NOMO-1 treated with dmso at 0.1 percent for 144 hours (cell line): ENCODE data around the gene OR10J1.
"Not testable (repeated sequence)": the region's sequence is repeated elsewhere in the genome, so short reads cannot be mapped to it uniquely, and the experiment has no call there.

Experiments
- DNase-seq: peaks from one replicate; lab custom pipeline; 2025; ENCODE audit not compliant: unreplicated experiment; lab: John Stamatoyannopoulos, UW

Gene OR10J1, protein sequence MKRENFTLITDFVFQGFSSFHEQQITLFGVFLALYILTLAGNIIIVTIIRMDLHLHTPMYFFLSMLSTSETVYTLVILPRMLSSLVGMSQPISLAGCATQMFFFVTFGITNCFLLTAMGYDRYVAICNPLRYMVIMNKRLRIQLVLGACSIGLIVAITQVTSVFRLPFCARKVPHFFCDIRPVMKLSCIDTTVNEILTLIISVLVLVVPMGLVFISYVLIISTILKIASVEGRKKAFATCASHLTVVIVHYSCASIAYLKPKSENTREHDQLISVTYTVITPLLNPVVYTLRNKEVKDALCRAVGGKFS

DNA sequence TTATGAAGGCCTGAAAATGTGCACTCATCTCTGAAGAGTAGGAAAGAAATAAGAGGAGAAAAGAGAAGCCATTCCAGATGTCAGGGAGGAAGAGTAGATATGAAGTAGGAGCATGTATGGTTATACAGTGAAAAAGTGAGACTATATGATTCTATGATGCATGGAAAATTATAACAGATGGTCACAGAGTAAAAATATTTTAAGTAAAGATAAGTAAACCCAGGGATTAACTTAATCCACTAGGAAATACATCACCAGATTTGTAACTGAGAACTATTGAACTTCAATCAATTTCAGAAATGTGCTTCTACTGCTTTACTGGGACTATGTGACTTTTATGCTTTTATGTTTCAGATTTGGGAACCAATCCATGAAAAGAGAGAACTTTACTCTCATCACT, at the start of gene OR10J1:
TSS of gene OR10J1 (plus strand) at position 301 of the 400 bp plus-strand sequence. CDS start at position 371, 70 bp downstream.
- no peak for DNase-seq

DNA sequence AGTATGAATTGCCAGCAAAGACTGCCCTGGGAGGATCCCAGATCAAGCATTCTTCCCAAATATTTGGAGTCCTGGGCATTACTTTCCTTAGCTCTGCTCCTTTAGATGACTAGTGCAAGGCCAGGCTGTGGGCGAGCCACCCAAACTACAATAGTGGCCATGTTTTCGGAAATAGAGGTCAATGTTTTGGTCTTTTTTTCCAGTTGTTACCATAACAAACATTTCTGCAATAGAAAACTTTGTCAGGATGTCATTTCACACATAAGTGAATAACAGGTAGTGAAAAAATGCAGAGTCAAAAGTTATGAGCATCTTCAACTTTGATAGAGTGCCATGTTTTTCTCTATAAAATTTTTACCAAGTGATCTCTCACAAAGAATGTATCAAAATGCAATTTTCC, 32.7 kb upstream of the OR10J1 start:
- no peak for DNase-seq

DNA sequence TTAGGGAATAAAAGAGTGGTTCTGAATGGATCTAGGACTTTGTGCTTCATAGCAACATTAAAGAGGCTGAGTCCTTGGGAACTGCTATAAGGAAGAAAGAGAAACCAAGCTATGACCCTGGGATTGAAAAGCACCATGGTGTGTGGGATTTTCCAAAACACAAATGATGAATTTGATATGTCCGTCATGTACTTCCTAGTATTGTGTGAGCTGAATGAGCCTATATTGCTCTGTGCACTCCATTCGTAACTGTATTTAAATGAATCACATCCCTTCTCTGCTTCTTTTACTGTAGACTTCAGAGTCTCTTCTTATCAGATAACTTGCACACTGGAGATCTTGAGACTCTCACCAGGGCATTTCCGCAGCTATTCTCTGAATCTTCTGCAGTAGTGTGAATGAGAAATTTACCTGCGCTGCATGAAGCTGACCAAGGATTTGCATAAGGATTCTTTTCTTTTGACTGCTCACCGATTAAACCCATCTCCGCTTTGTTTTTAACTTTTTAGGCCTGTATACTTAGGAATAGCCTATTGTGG, 30.6 kb upstream of the OR10J1 start:
- no peak for DNase-seq

DNA sequence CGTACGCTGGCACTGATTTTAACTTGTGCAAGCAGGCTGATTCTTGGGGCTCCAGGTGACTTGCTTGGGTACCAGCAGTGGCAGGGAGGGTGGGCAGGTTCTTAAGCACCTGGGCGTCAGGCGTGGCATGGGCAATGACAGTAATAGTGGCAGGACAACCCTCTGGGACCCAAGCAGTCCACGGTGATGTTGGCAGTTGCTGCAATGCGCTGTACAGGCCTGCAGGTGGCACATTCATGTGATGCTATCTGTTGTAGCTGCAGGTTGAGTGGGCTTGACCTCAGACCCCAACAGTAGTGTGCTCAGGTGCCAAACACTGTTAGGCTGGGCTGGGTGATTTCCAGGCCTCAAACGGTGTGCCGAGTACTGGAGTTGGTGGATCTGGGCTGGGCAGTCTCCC, 17.7 kb upstream of the OR10J1 start:
- DNase-seq = no peak

DNA sequence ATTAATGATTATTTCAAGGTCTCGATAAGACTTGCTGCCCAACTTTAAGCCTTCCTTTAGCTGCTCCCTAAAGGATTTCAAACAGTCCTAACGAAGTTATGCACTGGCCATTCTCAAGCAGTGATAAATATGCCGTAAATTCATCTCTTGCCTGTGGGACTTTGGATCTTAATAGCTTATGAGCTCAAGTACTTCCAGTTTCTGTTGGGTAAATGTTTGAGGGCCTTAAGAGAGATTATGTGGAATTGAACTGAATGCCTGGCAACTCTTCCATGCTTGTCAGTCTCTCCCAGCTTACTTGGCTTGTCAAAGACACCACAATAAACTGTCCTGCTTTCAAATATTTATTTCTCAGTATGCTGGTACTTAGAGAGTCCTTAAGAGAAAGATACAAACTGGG, 11.0 kb upstream of the OR10J1 start:
- DNase-seq = no peak

DNA sequence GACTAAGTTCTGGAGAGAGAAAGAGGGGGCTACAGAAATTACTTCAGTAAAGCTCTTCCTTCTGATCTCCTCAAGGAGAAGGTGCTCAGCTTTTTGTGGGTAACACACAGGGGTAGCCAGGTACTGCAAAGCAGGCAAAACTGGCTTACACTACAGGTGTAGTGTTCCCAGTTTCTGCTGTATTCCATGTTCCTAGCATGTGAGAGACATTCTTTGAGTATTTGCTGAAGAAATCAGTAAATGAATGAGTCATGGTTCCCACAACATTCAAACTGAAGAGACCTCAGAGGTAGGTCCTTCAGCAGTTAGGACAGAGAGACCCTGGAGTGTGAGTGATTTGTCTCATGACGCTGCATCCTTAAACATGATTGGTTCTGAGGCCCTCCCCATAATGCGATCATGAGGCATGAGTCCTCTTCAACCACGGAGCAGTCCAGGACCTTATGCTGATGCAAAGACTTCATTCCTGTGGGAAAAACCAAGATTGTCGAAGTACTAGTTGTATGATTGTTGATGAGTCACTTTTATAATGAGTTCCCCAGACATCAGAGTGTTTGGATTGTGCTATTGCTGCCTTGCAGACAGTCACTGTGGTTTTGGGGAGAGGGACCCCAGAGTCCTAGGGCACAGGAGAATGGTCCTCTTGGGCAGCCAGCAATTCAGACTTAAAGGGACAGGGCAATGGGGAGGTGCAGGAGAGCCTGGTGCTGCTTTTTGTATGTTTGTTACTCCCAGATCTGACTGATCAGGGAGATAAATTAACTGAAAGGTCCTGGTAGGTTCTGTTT, 10.3 kb upstream of the OR10J1 start:
- DNase-seq = no peak

DNA sequence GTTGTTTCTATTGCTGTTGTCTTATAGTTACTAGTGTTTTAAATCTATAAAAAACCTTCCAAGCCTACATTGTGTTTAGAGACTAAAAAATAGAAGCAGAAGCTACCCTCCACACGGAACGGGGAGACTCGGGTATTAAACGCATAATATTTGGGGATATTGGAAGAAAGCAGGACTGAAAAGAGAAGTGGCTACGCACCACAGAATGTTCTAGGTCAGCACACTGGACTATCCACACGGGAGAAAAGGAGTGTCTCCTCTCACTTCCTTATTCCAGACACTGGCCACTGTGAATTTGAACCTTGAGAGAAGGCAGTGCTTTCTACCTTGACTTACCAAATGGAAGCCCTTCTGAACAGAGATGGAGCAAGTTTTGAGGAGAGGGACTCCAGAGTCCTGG, 8.5 kb upstream of the OR10J1 start:
- no peak for DNase-seq

DNA sequence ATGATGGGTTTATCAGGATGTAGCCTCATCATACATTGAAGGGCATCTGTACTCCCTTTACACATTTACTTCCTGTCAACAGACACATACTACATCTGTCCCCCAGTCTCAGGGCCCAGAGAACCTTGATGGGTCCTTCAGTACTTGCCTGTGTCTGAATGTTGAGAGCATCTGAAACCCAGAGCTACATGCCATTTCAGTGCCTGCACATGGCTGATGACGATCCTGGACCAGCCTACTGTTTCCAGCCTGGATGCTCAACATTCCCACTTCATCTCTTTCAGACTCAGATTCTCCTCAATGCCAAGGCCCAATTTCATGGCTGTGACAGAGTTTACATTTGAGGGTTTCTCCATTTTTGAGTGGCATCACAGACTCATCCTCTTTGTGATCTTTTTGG, 7.6 kb upstream of the OR10J1 start, which contains the start of gene OR10J4:
TSS of gene OR10J4 (plus strand) at position 301 of the 400 bp plus-strand sequence.
- DNase-seq = no peak

DNA sequence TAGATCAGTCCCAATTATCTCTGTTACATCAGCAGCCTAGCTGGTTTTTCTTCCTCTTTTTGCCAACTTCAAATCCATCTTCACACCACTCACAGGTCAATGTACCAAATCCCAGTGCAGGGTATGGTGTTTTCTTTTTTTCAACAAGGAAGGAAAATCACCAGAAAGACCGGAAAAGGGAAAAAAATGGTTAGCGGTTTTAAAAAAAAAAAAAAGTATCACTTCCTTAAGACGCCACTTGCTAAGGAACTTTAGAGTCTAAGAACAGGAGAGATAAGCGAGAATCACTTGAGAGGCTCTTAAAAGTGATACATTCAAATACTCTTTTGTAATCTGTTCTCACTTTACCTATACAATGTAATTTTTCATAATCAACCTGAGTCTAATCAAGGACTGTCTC, 3.1 kb upstream of the OR10J1 start:
- DNase-seq = peak; percentile 63

DNA sequence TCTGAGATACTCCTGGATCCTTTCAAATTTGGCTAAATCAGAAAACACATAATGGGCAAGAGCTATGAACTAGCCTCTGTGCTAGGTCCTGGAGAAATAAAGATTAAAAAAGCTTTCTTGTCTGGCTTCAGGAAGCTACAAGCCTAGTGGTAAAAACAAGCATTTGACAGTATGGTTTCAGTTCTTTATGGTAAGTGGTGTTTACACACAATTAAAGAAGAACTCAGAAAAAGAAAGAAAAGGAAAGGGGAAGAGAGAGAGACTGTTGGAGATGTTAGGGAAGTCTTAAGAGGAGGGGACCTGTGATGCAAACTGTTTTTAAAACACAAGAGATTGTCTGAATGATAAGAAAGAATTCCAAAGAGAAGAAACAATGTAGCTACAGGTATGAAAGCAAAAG, 1.8 kb downstream of the OR10J1 start:
- peak; percentile 53 for DNase-seq

DNA sequence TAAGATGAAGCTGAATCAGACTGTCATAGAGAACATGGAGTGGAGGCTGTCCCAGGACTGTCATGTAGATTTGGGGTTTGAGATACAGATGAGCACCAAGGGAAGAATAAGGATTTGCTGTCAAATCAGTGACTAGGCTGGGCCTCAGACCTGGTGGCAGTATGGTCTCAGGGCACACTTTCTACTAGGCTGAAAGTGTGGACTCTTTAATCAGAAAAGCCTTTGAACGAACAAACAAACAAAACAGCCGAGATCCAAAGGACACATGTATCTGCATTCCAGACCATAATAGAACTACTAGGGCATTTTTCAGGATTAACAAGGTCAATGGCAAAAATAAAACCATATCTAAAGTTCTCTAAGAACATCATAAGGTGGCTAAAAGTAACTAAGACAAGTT, 2.9 kb downstream of the OR10J1 start:
- DNase-seq = no peak

DNA sequence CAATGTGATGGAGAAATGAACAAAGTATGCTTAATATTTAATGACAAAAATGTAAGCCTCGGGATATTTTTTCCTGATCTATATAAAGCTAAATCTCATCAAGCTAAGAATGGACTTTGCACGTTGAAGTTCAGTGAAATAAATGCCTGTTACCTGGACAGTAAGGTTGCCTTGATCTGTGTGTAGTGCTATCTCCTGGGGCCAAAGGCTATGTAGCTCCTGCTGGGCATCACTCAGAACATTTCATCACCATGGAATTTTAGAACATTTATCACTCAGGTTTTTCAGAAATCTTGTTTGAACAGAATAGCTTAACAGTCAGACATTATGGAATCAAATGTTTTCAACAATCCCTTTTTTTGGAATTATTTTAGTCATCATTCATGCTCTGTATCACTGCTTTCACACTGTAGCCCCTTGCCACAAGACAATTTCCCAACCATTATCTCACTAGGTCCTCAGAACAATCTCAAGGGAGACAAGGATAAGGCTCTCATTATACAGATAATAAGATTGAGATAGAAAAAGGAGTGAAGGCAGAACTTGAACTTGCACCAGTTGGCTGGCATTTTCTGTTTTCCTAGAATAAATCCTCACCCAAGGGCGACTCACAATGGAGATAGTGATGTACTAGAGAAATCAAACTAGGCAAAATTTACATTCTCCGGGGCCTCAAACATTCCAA, 3.7 kb downstream of the OR10J1 start:
- no peak for DNase-seq

DNA sequence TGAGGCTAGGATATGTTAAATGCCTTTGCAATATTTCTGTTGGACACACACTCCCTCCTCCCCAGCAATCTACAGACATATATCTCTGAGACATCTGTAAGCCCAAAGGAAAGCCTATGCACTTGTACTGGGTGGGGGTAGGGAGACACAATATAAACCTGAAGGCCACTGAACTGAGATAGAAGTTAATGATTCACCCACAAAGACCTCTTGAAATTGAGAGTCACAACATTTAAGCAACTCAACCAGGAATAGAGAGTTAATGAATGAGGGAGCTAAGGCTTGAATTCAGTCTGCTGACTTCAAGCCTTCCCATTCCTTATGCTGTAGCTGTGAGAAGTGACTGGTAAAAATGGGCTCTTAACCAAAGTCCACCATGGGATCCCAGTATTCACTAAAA, 5.0 kb downstream of the OR10J1 start:
- no peak for DNase-seq

DNA sequence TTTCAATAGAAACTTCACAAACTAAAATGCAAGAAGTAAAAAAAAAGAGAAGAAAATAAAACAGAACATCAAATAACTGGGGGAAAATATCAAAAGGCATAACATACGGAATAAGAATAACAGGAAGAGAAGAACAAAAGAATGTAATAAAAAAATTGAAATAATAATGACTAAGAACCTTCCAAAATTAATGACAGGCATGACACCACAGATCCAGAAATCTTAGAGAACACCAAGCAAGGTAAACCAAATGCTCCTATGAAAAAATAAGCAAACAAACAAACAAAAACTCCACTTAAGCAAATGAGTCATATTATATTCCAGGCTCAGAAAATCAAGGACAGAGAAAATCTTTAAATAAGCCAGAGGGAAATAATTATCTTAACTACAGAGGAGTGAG, 8.7 kb downstream of the OR10J1 start:
- DNase-seq = no peak

DNA sequence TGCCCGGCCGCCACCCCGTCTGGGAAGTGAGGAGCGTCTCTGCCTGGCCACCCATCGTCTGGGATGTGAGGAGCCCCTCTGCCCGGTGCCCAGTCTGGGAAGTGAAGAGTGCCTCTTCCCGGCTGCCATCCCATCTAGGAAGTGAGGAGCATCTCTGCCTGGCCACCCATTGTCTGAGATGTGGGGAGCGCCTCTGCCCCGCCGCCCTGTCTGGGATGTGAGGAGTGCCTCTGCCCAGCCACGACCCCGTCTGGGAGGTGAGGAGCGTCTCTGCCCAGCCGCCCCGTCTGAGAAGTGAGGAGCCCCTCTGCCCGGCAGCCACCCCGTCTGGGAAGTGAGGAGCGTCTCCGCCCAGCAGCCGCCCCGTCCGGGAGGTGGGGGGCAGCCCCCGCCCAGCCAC, 10.1 kb downstream of the OR10J1 start:
- DNase-seq = not testable (repeated sequence)

DNA sequence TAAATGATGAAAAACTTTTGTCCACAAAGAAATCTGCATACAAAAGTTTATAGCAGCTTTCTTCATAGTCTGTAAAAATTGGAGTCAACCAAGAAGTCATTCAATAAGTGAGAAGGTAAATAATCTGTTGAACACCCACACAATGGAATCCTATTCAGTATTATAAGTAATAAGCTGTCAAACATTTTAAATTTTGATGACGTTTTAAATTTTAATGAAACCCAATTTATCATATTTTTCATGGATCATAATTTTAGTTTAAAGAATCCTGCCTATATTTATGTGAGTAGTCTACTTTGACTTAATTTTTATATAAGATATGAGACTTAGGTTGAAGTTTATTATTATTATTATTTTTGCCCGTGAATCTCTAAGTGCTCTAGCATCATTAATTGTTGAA, 20.0 kb downstream of the OR10J1 start:
- DNase-seq = no peak

DNA sequence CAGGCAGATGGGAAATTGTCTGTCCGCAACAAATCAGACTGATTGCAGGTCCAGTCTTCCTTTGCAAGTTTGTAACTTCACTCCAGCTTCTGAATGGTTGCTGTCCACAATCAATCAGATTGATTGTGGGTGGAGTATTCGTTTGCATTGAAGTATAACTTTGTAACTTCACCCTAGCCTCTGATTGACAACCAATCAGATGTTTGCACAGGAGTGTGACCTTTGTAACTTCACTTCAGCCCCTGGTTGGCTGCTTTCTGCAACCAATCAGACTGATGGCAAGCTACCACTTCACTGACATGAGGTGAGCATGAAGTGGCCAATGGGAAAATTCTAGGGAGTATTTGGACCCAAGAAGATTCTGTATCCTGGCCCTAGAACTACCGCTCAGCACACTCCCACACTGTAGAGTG, 25.7 kb downstream of the OR10J1 start:
- no peak for DNase-seq

DNA sequence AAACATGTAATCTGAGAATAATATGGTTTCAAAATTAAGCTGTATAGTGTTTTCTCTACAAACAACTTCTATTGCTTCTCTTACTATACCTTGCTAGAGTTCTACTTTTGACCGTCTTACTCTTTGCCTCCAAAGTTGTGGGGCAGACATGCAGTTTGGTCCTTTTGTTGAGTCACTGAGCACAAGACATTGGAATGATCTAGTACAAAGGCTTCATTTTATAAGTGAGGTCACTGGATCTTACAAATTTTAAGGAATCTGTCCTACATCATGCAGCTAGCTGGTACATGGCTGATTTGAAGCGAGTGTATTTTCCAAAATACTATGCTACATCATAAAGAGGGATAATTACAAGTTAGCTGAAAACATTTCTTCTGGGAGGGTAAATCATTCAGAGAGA, 28.8 kb downstream of the OR10J1 start:
- no peak for DNase-seq

DNA sequence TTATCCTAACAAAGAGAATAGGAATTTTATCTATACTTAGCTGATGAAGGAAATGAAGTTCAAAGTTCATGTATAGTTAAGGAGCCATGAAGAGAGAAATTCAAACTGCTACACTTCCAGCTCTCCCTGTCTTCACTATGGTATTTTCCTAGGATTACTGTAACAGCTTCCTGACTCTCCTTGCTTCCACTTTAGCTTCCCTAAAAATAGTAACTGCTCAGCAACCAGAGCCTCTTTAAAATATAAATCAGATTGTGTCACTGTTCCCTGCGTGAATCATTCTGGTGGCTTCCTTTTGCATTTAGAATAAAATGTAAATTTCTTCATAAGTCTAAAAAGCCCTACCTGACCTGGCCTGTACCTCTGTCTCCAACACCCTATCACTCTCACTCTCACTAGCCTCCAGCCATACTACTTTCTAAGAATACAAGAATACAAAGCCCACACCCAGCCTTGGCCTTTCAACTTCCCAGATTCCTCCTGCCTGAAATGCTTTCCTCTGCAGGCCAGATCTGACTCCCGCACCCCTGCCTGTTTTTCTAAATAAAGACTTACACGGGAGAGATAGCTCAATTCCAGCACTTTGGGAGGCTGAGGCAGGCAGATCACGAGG, 30.5 kb downstream of the OR10J1 start:
- no peak for DNase-seq

DNA sequence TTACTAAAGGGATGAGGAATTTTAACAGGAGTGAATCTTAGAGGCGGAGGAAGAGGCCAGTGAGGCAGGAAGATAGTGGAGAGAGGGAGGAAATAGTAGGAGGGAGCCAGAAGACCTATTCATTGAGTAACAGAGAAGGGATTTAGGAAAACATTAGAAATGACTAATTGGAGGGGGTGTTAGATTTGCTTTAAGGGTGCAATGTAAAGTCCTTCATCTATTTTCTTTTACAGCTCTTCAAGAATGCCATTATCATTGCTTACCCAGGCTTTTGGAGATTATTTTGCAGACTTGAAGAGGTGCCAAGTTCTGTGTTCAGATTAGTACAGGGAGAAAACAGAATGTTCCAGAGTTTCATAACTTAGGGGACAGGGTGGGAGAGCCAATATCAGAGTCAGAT, 33.8 kb downstream of the OR10J1 start:
- DNase-seq = no peak

DNA sequence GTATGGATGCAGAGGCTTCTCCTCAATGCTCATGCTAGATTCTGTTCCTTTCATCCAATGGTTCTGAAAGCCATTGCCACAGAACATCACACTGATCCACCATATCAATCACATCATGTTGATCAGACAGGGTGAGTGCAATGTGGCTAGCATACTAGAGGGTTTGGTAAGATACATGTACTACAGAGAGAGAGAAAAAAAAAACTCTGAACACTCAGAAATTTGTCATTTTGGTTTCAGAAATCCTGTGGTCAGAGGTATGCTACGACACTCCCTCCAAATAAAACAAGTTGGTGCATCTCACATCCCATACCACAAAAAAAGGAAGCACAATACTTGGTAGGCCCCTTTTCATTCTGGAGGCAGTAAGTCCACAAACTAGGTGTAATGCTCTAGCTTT, 35.4 kb downstream of the OR10J1 start:
- DNase-seq = no peak
